ENCODE data around the gene AFAP1L1.

DNA sequence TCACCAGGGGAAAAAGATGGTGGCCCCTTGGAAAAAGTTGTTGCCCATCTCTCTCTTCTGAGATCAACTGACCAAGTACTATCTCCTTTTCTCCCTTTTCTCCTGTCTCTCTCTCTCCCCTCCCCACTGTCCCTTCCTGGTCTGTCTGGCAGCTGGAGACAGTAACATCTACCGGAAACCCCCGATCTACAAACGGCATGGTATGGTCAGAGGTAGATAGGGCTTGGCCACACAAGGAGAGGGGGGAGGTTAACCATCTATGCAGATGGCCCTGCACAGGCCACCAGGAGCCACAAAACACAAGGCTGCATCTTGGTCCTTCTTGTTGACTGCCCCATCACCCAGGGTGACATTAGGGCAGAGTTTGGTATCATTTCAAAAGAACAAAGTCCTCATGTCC lies 29.3 kb upstream of the AFAP1L1 start:
- TF ChIP-seq GATA2 (IDR thresholded peaks at IDR 0.05; ENCODE audit: low read depth, low read length) (no peak), GATA3 (IDR thresholded peaks at IDR 0.05; ENCODE audit: low read depth, low read length) (no peak)

All from SH-SY5Y (cell line).